Epithelial cell of esophagus (primary cell): ENCODE measurements around the gene HEXD.

Experiments used
- DNase-seq: peaks from one replicate; pipeline ENCODE4 v3.0.0; 2010; ENCODE audit warnings: low read depth
- H3K4me3 ChIP-seq: 2 replicates; pipeline ENCODE4 v1.5.1; 2011; ENCODE audit warnings: mild to moderate bottlenecking, low read length, control low read depth
- CTCF ChIP-seq: IDR thresholded peaks from 2 replicates; pipeline ENCODE4 v1.5.1; 2011; ENCODE audit warnings: low read depth, mild to moderate bottlenecking, low read length, control low read depth, inconsistent platforms; ENCODE audit not compliant: insufficient read depth; ENCODE audit errors: missing control alignments

The HEXD gene

GRCh38 chr17:82388922-82389283 lies 29.2 kb upstream of the HEXD start:
- TF ChIP-seq CTCF = no peak
- H3K4me3 ChIP-seq = no peak overlapping the region
- no peak for DNase-seq

- no peak for TF ChIP-seq CTCF
- DNase-seq = no peak
Observed at GRCh38 chr17:82389379-82389778, 28.8 kb upstream of the HEXD start.

GRCh38 chr17:82390015-82390859 lies 27.9 kb upstream of the HEXD start:
- no peak for TF ChIP-seq CTCF
- H3K4me3 ChIP-seq = no peak overlapping the region
- DNase-seq = no peak

More at GRCh38 chr17:82389379-82389778, 28.8 kb upstream of the HEXD start:
- H3K4me3 ChIP-seq = no peak overlapping the region

- TF ChIP-seq CTCF = no peak
- no peak overlapping the region for H3K4me3 ChIP-seq
Observed at GRCh38 chr17:82390860-82391435, 27.2 kb upstream of the HEXD start.

GRCh38 chr17:82391496-82392066 lies 26.6 kb upstream of the HEXD start:
- DNase-seq = no peak
- no peak overlapping the region for H3K4me3 ChIP-seq
- no peak for TF ChIP-seq CTCF

More at GRCh38 chr17:82390860-82391435, 27.2 kb upstream of the HEXD start:
- DNase-seq = no peak

- no peak for TF ChIP-seq CTCF
- H3K4me3 ChIP-seq = no peak overlapping the region
- DNase-seq = no peak
Observed at GRCh38 chr17:82392209-82392920, 25.8 kb upstream of the HEXD start.
